ENCODE results near the gene CGNL1.

DNA sequence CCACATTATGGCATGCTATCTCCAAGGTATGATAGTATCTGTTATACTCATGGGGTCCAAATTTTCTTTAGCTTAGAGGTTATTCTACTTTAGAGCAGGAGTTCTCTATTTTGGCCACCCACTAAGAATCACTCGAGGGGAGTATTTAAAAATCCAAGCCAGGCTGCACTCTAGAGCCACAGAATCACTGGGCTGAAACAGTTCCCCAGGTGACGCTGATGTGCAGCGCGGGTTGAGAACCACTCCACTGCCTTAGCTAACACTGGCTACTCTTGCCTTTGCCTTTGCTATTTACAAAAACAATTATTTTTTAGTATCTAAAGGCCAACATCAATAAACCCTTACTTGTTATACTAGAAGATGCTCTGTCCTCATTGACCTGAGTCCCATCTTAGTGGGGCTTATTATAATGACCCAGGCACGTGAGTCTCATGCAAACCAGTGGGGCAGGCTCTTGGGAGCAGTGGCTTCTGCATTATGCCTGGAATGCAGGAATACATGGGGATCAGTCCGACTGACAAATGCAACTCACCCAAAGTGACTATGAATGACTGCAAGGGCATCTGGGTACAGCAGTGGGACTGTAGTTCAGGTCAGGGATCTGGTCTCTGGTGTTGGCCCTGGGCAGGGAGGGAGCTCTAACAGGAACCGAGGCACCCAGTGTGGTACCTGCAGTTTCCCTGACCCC, 21.7 kb upstream of the CGNL1 start:
- TF ChIP-seq CTCF (IDR thresholded peaks at IDR 0.05) (no peak), POLR2A (IDR thresholded peaks at IDR 0.05) (no peak)
